Suppressor macrophage (primary cell): Measurements from ENCODE around the gene TMC8.
A peak's percentile ranks its signal among the peaks of the same experiment; 100 is the strongest.

Experiments
- DNase-seq, 4 experiments: peaks; one replicate each; pipeline ENCODE4 v3.0.0-alpha.2; 2020 to 2022

Gene TMC8

DNA sequence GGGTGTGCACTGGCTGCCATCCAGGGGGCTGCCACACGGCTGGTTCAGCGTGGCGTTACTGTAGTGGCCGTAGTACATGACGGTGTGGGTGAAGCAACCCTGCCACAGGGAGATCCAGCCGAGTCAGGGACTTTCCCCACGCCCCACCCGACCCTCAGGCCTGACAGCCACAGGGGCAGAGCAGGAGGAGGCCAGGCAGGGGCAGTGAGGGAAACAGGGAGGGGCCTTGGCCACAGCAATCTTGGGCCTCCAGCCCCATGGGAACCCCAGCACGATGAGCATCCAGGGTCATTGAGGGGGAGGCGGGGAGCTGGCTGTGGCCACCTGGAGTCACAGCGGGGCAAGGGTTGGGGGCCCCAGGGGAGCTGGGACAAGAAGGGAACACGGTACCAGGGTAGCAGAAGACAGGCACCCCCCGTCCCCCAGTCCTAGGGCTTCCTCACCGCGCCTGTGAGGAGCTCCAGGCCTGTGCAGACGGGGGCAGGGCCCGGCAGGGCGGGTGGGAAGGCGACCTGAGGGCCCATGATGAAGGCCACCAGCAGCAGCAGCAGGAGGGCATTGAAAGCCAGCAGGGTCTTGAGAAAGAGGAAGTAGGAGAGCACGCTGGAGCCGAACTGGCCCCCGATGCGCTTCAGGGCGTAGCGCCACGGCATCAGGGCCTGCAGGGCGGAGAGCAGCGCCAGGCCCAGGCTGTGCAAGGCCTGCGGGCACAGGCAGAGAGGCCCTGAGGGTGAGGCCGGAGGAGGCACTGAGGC, 6.3 kb upstream of the TMC8 start:
- DNase-seq = peak; percentile 69 to 82 (median 78)

- no peak for DNase-seq
Observed at GRCh38 chr17:78124836-78125137, 5.8 kb upstream of the TMC8 start.

DNA sequence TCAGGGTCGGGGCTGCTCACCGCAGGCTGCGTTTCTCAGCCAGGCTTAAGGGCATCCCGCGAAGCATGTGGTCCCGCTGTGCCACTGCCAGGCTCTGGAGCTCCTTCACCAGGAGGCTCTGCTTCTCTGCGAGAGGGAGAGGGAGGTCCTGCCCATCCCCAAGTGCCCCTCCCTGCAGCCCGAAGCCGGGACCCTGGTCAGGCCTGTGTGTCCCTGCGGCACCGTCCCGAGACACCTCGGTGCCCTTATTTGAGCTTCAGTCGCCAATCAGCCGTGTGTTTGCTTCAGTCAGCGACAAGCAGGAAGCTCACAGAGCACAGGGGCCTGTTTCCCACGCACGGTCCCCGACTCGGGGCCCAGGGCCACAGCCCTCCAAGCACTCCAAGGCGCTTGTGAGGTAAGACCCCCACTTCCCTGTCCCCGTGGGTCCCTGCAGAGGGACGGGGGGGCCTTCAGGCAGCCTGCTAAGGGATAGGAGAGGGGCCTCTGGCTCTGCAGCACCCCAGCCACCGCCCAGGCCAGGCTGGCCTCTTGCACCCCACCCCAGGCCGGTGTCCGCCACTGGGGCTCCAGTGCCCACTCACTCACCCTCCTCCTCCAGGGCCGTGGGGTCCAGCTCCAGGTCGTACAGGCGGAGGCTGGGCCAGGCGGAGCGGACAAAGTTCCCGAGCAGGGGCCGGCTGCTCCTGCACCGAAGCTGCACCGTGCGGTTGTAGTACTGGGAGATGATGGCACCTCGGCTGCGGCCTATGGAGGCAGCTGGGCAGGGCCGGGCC, 5.2 kb upstream of the TMC8 start:
- peak in 3 of 4 experiments; percentile 9 to 58 (median 34) for DNase-seq

DNA sequence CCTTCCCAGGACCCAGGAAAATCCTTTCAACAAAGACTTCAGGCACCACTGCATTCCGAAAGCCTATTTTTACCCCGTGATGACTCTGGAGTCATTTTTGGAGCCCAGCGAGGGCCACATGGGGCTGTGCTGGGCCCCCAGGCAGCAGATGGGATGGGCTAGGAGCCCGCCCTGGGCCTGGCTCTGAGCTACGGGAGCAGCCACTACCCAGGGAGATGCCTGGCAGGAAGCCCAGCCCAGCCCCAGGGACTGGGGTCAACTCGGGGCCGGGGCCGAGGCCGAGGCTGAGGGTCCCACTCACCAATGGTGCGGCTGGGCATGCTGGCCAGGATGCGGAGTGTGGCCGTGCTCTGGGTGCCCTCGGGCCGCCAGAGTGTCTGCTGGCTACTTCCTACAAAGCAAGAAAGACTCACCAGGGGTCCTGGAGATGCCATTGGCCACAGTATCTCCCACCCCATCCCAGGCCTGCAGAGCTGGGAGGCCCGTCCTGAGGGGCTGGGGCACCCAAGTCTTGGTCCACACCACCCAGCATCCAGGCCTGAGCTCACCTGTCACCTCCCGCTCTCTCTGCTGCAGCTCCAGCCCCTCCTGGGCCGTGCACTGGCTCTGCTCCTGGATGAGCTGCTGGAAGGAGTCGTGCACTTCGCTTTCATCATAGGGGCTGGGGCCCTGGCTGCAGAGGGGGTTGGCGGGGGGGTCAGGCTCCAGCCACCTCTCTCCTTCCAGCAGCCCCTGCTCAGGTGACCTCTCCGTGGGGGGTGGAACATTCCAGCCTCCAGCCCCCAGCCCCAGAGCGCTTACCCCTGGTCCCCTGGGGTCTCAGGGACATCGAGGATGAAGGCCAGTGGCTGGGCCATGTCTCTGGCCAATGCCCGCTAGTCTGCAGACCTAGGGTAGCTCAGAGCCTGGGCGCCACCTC, 4.3 kb upstream of the TMC8 start:
- no peak for DNase-seq

DNA sequence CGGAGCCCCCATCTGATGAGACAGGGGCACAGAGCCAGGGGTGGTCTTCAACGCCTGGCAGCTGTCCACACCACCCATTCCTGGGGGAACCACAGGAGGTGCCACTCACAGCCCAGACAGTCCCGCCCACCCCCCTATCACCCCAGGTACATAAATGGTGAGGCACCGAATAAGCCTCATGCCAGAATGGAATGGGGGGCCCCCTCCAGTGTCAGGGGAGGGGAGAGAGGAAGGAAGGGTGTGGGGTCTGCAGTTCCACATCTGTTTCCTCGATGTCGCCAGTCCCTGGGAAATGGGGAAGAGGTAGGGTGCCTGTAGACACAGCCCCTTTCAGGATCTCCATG, 3.7 kb upstream of the TMC8 start:
- DNase-seq = no peak

DNA sequence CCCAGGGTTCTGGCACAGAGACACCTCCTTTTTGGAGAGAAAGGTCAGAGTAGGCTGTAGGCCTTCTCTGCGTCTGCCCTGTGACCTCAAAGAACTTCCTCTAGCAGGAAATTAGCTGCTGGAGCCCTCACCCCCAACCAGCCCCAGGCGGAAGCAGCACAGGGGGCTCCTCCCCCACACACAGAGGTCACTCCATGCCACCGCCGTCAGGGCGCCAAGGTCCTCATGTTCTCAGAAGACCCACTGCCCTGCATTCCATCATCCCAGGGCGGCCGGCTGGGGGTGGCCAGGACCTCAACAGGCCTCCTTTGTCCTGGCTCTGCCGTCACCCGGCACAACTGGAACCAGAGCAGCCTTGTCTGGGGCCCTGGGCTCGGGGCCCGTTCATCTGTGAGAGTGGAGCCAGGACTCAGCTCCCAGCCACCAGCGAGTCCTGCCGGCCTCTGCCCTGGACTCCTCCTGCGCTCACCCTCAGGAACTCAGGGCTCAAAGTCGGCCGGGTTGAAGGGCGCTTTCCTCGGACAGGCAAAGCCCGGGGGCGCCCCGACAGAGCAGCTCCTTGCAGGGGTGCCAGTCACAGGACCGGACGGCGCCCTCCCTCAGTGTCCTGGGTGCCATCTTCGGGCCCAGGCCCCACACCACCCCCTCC, 3.2 kb upstream of the TMC8 start:
- DNase-seq = peak; percentile 94 to 97 (median 95)

- peak in 3 of 4 experiments; percentile 37 to 67 (median 60) for DNase-seq
Observed at GRCh38 chr17:78127888-78128550, 2.6 kb upstream of the TMC8 start.

- DNase-seq = peak; percentile 68 to 90 (median 79)
Observed at GRCh38 chr17:78128551-78129350, 1.8 kb upstream of the TMC8 start, which contains the start of gene TMC6. Gene TMC6 (minus strand): TSS chr17:78128755. CDS start chr17:78126832, 1,923 bp downstream.

GRCh38 chr17:78129351-78130089, 1.1 kb upstream of the TMC8 start:
- peak in 2 of 4 experiments; percentile 46 to 51 for DNase-seq

- no peak for DNase-seq
Observed at GRCh38 chr17:78130090-78130436, 508 bp upstream of the TMC8 start.

- DNase-seq = peak; percentile 44 to 78 (median 64)
Observed at GRCh38 chr17:78131172-78132083, 857 bp downstream of the TMC8 start.

GRCh38 chr17:78132084-78132676, 1.6 kb downstream of the TMC8 start:
- peak in 1 of 4 experiments; percentile 46 for DNase-seq

- DNase-seq = no peak
Observed at GRCh38 chr17:78132767-78133178, 2.2 kb downstream of the TMC8 start.

GRCh38 chr17:78133179-78133951, 2.8 kb downstream of the TMC8 start:
- no peak for DNase-seq

DNA sequence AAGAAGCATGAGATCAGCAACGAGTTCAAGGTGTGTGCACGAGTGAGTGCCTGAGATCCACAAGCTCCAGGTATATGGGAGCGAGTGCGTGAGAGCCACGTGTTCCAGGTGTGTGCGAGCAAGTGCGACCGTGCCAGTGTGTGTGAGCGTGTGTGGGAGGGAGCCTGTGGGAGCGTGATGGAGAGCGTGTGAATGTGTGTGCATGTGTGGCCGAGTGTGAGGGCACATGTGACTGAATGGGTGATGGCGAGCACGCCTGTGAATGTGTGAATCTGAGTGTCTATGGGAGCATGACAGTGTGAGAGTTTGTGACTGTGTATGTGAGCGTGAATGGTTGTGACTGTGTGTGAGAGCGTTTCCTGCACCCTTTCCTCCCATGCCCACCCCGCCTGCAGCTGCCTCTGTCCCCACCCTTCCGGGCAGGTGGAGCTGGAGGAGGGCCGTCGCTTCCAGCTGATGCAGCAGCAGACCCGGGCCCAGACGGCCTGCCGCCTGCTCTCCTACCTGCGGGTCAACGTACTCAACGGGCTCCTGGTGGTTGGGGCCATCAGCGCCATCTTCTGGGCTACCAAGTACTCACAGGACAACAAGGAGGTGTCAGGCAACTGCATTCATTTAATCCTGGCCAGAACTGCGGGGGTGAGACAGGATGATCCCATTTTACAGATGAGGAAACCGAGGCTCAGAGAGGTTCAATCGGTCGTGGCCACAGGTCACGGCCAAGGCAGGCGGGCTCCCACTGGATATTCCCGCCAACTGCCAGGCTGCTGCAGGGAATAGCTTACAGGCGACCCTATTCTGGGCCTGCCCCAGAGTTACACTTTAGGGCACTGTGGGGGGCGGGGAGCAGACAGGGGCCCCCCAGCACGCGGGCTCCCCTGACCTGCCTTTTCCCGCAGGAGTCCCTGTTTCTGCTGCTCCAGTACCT, 3.7 kb downstream of the TMC8 start:
- DNase-seq = peak; percentile 58 to 77 (median 69)

DNA sequence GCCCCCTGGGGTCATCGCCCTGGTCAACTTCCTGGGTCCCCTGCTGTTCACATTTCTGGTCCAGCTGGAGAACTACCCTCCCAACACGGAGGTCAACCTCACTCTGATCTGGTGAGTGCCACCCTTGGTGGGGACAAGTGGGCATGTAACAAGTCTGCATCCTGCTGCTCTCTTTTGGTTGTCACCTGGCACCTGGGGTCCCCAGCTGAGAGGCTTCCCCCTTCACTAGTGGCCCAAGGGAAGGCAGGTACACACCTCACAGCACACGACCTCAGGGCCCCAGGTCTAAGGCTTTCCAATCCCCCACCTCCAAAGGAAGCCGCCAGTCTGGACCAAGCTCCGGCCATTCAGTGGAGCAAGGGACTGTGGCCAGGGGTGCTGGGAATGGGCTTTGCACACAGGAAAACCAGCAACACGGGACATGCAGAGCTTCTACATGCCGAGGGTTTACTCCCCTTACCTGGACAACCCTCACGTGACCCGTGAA, 4.4 kb downstream of the TMC8 start:
- DNase-seq = no peak
